ENCODE measurements around the gene MAP1LC3A.

GRCh38 chr20:34528921-34529297 lies 29.6 kb upstream of the MAP1LC3A start:
- TF ChIP-seq EZH2 (optimal IDR thresholded peaks at IDR 0.05; ENCODE audit: low read depth, low read length) (no peak), CTCF (IDR thresholded peaks at IDR 0.05; ENCODE audit: low read length) (no peak)
